ENCODE results near the gene SIPA1L3.

Gene SIPA1L3

GRCh38 chr19:38072776-38073750 is 166.1 kb downstream of the SIPA1L3 start:
- no peak for DNase-seq (ENCODE audit: low read depth)

GRCh38 chr19:38073841-38074685 is 167.1 kb downstream of the SIPA1L3 start:
- DNase-seq (ENCODE audit: low read depth), result no peak

GRCh38 chr19:38076337-38076736 is 169.3 kb downstream of the SIPA1L3 start:
- DNase-seq (ENCODE audit: low read depth), result no peak

- no peak for DNase-seq (ENCODE audit: low read depth)
These were observed 171.4 kb downstream of the SIPA1L3 start for GRCh38 chr19:38078302-38078930.

GRCh38 chr19:38079926-38080380 is 172.9 kb downstream of the SIPA1L3 start:
- DNase-seq (ENCODE audit: low read depth), result no peak

- no peak for DNase-seq (ENCODE audit: low read depth)
These were observed 174.7 kb downstream of the SIPA1L3 start for GRCh38 chr19:38081547-38082255.

GRCh38 chr19:38082256-38083118 is 175.5 kb downstream of the SIPA1L3 start:
- DNase-seq (ENCODE audit: low read depth), result no peak

GRCh38 chr19:38084196-38084595 is 177.2 kb downstream of the SIPA1L3 start:
- DNase-seq (ENCODE audit: low read depth), result no peak

- DNase-seq (ENCODE audit: low read depth), result no peak
These were observed 182.4 kb downstream of the SIPA1L3 start for GRCh38 chr19:38089440-38089839.

GRCh38 chr19:38093154-38093553 is 186.1 kb downstream of the SIPA1L3 start:
- DNase-seq (ENCODE audit: low read depth), result no peak

GRCh38 chr19:38093587-38093986 is 186.6 kb downstream of the SIPA1L3 start:
- no peak for DNase-seq (ENCODE audit: low read depth)

GRCh38 chr19:38095411-38096308 is 188.7 kb downstream of the SIPA1L3 start:
- DNase-seq (ENCODE audit: low read depth), result peak; percentile 23

GRCh38 chr19:38099966-38100365 is 193.0 kb downstream of the SIPA1L3 start:
- no peak for DNase-seq (ENCODE audit: low read depth)

GRCh38 chr19:38100589-38100988 is 193.6 kb downstream of the SIPA1L3 start:
- no peak for DNase-seq (ENCODE audit: low read depth)

- DNase-seq (ENCODE audit: low read depth), result no peak
These were observed 194.7 kb downstream of the SIPA1L3 start for GRCh38 chr19:38101723-38102122.

GRCh38 chr19:38105574-38105973 is 198.6 kb downstream of the SIPA1L3 start:
- no peak for DNase-seq (ENCODE audit: low read depth)

- DNase-seq (ENCODE audit: low read depth), result no peak
These were observed 200.1 kb downstream of the SIPA1L3 start for GRCh38 chr19:38107129-38107528.

GRCh38 chr19:38111898-38112297 is 204.9 kb downstream of the SIPA1L3 start:
- DNase-seq (ENCODE audit: low read depth), result no peak

- no peak for DNase-seq (ENCODE audit: low read depth)
These were observed 207.6 kb downstream of the SIPA1L3 start for GRCh38 chr19:38114651-38115050.

Measured in stimulated activated CD8-positive, alpha-beta memory T cell treated with anti-CD3 and anti-CD28 coated beads, Interleukin-7, amount 100 ng/mL, for 24 hours (primary cell).